ENCODE results near the gene TSPAN4. TPM values are rescaled to one million over a fixed set of nuclear protein-coding genes. Genes with fewer than 3 reads are reported as not detected.

Gene TSPAN4
- total RNA-seq, 4 donors from 2014 or later: 57.3 to 88.3 (median 70.7) TPM

GRCh38 chr11:799641-800316, 42.9 kb upstream of the TSPAN4 start:
- DNase-seq (ENCODE audit: low spot score in 2 of 2): no peak
- intact Hi-C loops (cut with DNase I; ENCODE audit: low total_unique reads): no loop called here
- no peak overlapping the region for H3K4me3 ChIP-seq (ENCODE audit: low read depth, poor library complexity, severe bottlenecking)
- TF ChIP-seq CTCF (IDR thresholded peaks at IDR 0.05): no peak
- TF ChIP-seq POLR2A (IDR thresholded peaks at IDR 0.05): no peak
- 93 to 95% methylated on average over 16 to 19 of the region's 32 CpGs for WGBS, 2 donors

- no peak overlapping the region for H3K4me3 ChIP-seq (ENCODE audit: low read depth, poor library complexity, severe bottlenecking)
- intact Hi-C loops (cut with DNase I; ENCODE audit: low total_unique reads): no loop called here
- DNase-seq (ENCODE audit: low spot score in 2 of 2): no peak
- no peak for TF ChIP-seq CTCF (IDR thresholded peaks at IDR 0.05)
- no peak for TF ChIP-seq POLR2A (IDR thresholded peaks at IDR 0.05)
- 91 to 96% methylated on average over 24 to 30 of the region's 30 CpGs for WGBS, 2 donors
These were observed 42.2 kb upstream of the TSPAN4 start for GRCh38 chr11:800473-800872.

GRCh38 chr11:801097-801780, 41.4 kb upstream of the TSPAN4 start:
- no peak for DNase-seq (ENCODE audit: low spot score in 2 of 2)
- TF ChIP-seq POLR2A (IDR thresholded peaks at IDR 0.05) (no peak), CTCF (IDR thresholded peaks at IDR 0.05) (no peak)
- 83 to 90% methylated on average over 9 to 20 of the region's 20 CpGs for WGBS, 2 donors
- intact Hi-C loops (cut with DNase I; ENCODE audit: low total_unique reads): no loop called here
- H3K4me3 ChIP-seq (ENCODE audit: low read depth, poor library complexity, severe bottlenecking): no peak overlapping the region

GRCh38 chr11:802018-802617, 40.5 kb upstream of the TSPAN4 start:
- H3K4me3 ChIP-seq (ENCODE audit: low read depth, poor library complexity, severe bottlenecking): no peak overlapping the region
- TF ChIP-seq CTCF (IDR thresholded peaks at IDR 0.05): no peak
- no peak for TF ChIP-seq POLR2A (IDR thresholded peaks at IDR 0.05)
- WGBS, 2 donors: 95 to 97% methylated on average over 18 to 19 of the region's 21 CpGs
- intact Hi-C loops (cut with DNase I; ENCODE audit: low total_unique reads): no loop called here
- no peak for DNase-seq (ENCODE audit: low spot score in 2 of 2)

GRCh38 chr11:802693-803466, 39.8 kb upstream of the TSPAN4 start:
- TF ChIP-seq CTCF (IDR thresholded peaks at IDR 0.05) (no peak), POLR2A (IDR thresholded peaks at IDR 0.05) (no peak)
- WGBS, 2 donors: 90 to 91% methylated on average over 26 to 28 of the region's 28 CpGs
- DNase-seq (ENCODE audit: low spot score in 2 of 2): no peak
- no peak overlapping the region for H3K4me3 ChIP-seq (ENCODE audit: low read depth, poor library complexity, severe bottlenecking)
- intact Hi-C loops (cut with DNase I; ENCODE audit: low total_unique reads): no loop called here

All from lower leg skin (tissue), 4 donors.